ENCODE data around the gene SORBS2. TPM values are rescaled to one million over a fixed set of nuclear protein-coding genes. Genes with fewer than 3 reads are reported as not detected.

Gene SORBS2
- total RNA-seq, 2 experiments from 2014 or later: not detected

- no peak overlapping the region for H3K4me3 Mint-ChIP-seq
- POLR2A ChIA-PET: no interaction called here
- peaks cover 3% of the 10 kb centered on the region for H3K9me3 Mint-ChIP-seq
- no peaks in the 10 kb centered on the region for H3K36me3 Mint-ChIP-seq (ENCODE audit: low read depth)
- CTCF ChIA-PET: no interaction called here
- no peaks in the 10 kb centered on the region for H3K4me1 Mint-ChIP-seq
- H3K27me3 Mint-ChIP-seq: no peaks in the 10 kb centered on the region
- no peak for DNase-seq
- H3K27ac Mint-ChIP-seq: no peak overlapping the region
Measured at GRCh38 chr4:185767528-185767927, 44.5 kb downstream of the SORBS2 start.

- Mint-ChIP-seq H3K4me1 (no peaks in the 10 kb centered on the region), H3K27ac (no peak overlapping the region), H3K36me3 (ENCODE audit: low read depth) (no peaks in the 10 kb centered on the region), H3K9me3 (no peaks in the 10 kb centered on the region), H3K4me3 (no peak overlapping the region), H3K27me3 (peaks cover 2% of the 10 kb centered on the region)
- ChIA-PET POLR2A (no interaction called here), CTCF (no interaction called here)
- DNase-seq: no peak
Measured at GRCh38 chr4:185764876-185765275, 47.1 kb downstream of the SORBS2 start.

GRCh38 chr4:185761352-185762235, 50.4 kb downstream of the SORBS2 start:
- peaks cover 2% of the 10 kb centered on the region for H3K27me3 Mint-ChIP-seq
- DNase-seq: no peak
- H3K9me3 Mint-ChIP-seq: no peaks in the 10 kb centered on the region
- H3K4me1 Mint-ChIP-seq: no peaks in the 10 kb centered on the region
- CTCF ChIA-PET: no interaction called here
- no peak overlapping the region for H3K4me3 Mint-ChIP-seq
- no peak overlapping the region for H3K27ac Mint-ChIP-seq
- POLR2A ChIA-PET: no interaction called here
- H3K36me3 Mint-ChIP-seq (ENCODE audit: low read depth): no peaks in the 10 kb centered on the region

GRCh38 chr4:185758807-185759206, 53.2 kb downstream of the SORBS2 start:
- Mint-ChIP-seq H3K36me3 (ENCODE audit: low read depth) (no peaks in the 10 kb centered on the region), H3K9me3 (no peaks in the 10 kb centered on the region), H3K4me3 (no peak overlapping the region), H3K27ac (no peak overlapping the region), H3K27me3 (peaks cover 6% of the 10 kb centered on the region), H3K4me1 (no peaks in the 10 kb centered on the region)
- POLR2A ChIA-PET: no interaction called here
- CTCF ChIA-PET: no interaction called here
- no peak for DNase-seq

- no peaks in the 10 kb centered on the region for H3K9me3 Mint-ChIP-seq
- no peaks in the 10 kb centered on the region for H3K4me1 Mint-ChIP-seq
- H3K36me3 Mint-ChIP-seq (ENCODE audit: low read depth): no peaks in the 10 kb centered on the region
- no peak overlapping the region for H3K27ac Mint-ChIP-seq
- no peak for DNase-seq
- no peak overlapping the region for H3K4me3 Mint-ChIP-seq
- peaks cover 7% of the 10 kb centered on the region for H3K27me3 Mint-ChIP-seq
- POLR2A ChIA-PET: no interaction called here
- CTCF ChIA-PET: no interaction called here
Measured at GRCh38 chr4:185755451-185755850, 56.5 kb downstream of the SORBS2 start.

- H3K4me3 Mint-ChIP-seq: no peak overlapping the region
- H3K4me1 Mint-ChIP-seq: no peaks in the 10 kb centered on the region
Measured at GRCh38 chr4:185754961-185755360, 57.0 kb downstream of the SORBS2 start.

GRCh38 chr4:185752872-185753271, 59.1 kb downstream of the SORBS2 start:
- ChIA-PET POLR2A (no interaction called here), CTCF (no interaction called here)
- no peak for DNase-seq
- Mint-ChIP-seq H3K27me3 (peaks cover 5% of the 10 kb centered on the region), H3K27ac (no peak overlapping the region), H3K36me3 (ENCODE audit: low read depth) (no peaks in the 10 kb centered on the region), H3K4me1 (no peaks in the 10 kb centered on the region), H3K9me3 (no peaks in the 10 kb centered on the region), H3K4me3 (no peak overlapping the region)

More at GRCh38 chr4:185754961-185755360, 57.0 kb downstream of the SORBS2 start:
- H3K27me3 Mint-ChIP-seq: peaks cover 6% of the 10 kb centered on the region
- no peak overlapping the region for H3K27ac Mint-ChIP-seq
- no peaks in the 10 kb centered on the region for H3K9me3 Mint-ChIP-seq
- DNase-seq: no peak
- no peaks in the 10 kb centered on the region for H3K36me3 Mint-ChIP-seq (ENCODE audit: low read depth)
- CTCF ChIA-PET: no interaction called here
- POLR2A ChIA-PET: no interaction called here

GRCh38 chr4:185749858-185750257, 62.1 kb downstream of the SORBS2 start:
- ChIA-PET CTCF (no interaction called here), POLR2A (no interaction called here)
- Mint-ChIP-seq H3K36me3 (ENCODE audit: low read depth) (no peaks in the 10 kb centered on the region), H3K4me3 (no peak overlapping the region), H3K27me3 (peaks cover 2% of the 10 kb centered on the region), H3K27ac (no peak overlapping the region), H3K9me3 (no peaks in the 10 kb centered on the region), H3K4me1 (no peaks in the 10 kb centered on the region)
- DNase-seq: no peak

GRCh38 chr4:185748901-185749390, 63.0 kb downstream of the SORBS2 start:
- no peaks in the 10 kb centered on the region for H3K36me3 Mint-ChIP-seq (ENCODE audit: low read depth)
- ChIA-PET POLR2A (no interaction called here), CTCF (no interaction called here)

GRCh38 chr4:185745891-185746290, 66.1 kb downstream of the SORBS2 start:
- Mint-ChIP-seq H3K27ac (no peak overlapping the region), H3K4me3 (no peak overlapping the region), H3K36me3 (ENCODE audit: low read depth) (no peaks in the 10 kb centered on the region), H3K9me3 (no peaks in the 10 kb centered on the region), H3K4me1 (no peaks in the 10 kb centered on the region), H3K27me3 (no peaks in the 10 kb centered on the region)
- CTCF ChIA-PET: no interaction called here
- DNase-seq: no peak
- POLR2A ChIA-PET: no interaction called here

More at GRCh38 chr4:185748901-185749390, 63.0 kb downstream of the SORBS2 start:
- peaks cover 2% of the 10 kb centered on the region for H3K27me3 Mint-ChIP-seq
- no peaks in the 10 kb centered on the region for H3K4me1 Mint-ChIP-seq
- H3K27ac Mint-ChIP-seq: no peak overlapping the region
- H3K9me3 Mint-ChIP-seq: no peaks in the 10 kb centered on the region
- no peak for DNase-seq
- no peak overlapping the region for H3K4me3 Mint-ChIP-seq

- Mint-ChIP-seq H3K9me3 (no peaks in the 10 kb centered on the region), H3K4me3 (no peak overlapping the region), H3K27ac (no peak overlapping the region), H3K27me3 (no peaks in the 10 kb centered on the region), H3K36me3 (ENCODE audit: low read depth) (no peaks in the 10 kb centered on the region), H3K4me1 (no peaks in the 10 kb centered on the region)
- CTCF ChIA-PET: no interaction called here
- no peak for DNase-seq
- POLR2A ChIA-PET: no interaction called here
Measured at GRCh38 chr4:185744946-185745345, 67.0 kb downstream of the SORBS2 start.

GRCh38 chr4:185744488-185744862, 67.5 kb downstream of the SORBS2 start:
- POLR2A ChIA-PET: no interaction called here
- CTCF ChIA-PET: no interaction called here
- Mint-ChIP-seq H3K36me3 (ENCODE audit: low read depth) (no peaks in the 10 kb centered on the region), H3K27me3 (no peaks in the 10 kb centered on the region), H3K4me1 (no peaks in the 10 kb centered on the region), H3K4me3 (no peak overlapping the region), H3K27ac (no peak overlapping the region), H3K9me3 (no peaks in the 10 kb centered on the region)
- no peak for DNase-seq

GRCh38 chr4:185743722-185744487, 68.1 kb downstream of the SORBS2 start:
- no peak for DNase-seq
- no peaks in the 10 kb centered on the region for H3K27me3 Mint-ChIP-seq
- H3K4me1 Mint-ChIP-seq: no peaks in the 10 kb centered on the region
- CTCF ChIA-PET: no interaction called here
- no peak overlapping the region for H3K27ac Mint-ChIP-seq
- H3K9me3 Mint-ChIP-seq: no peaks in the 10 kb centered on the region
- H3K4me3 Mint-ChIP-seq: no peak overlapping the region
- no peaks in the 10 kb centered on the region for H3K36me3 Mint-ChIP-seq (ENCODE audit: low read depth)
- POLR2A ChIA-PET: no interaction called here

Measured in activated CD4-positive, alpha-beta T cell treated with anti-CD3 and anti-CD28 coated beads, Interleukin-2, amount 10 ng/mL, durations not matched to agents 7 days and 5 days (primary cell).